ENCODE results near the gene LIN52.

DNA sequence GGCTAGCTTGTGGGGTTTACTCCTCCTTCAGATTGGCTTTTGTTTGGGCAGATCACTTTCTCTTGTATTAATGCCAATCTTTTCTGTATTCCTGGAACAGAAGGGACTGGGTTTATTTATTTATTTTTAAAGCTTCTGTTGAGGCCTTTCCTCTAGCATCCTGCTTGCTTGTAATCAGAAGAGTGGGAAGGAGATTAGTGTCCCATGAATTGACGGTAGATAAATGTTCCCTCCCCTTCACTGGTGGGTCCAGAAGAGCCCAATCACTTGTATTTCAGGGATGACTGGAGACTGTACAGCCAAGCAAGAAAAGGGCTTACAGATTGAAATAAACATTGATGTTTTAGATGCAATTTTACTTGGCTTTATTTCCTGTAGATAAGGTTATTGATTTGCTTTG, 71.0 kb downstream of the LIN52 start:
- no peak for TF ChIP-seq POLR2AphosphoS5 (IDR thresholded peaks at IDR 0.05; ENCODE audit: low read depth, low read length)
- no peak for TF ChIP-seq TAF1 (IDR thresholded peaks at IDR 0.05; ENCODE audit: borderline replicate concordance, insufficient read depth, low read length)
- TF ChIP-seq, protein P1, sequence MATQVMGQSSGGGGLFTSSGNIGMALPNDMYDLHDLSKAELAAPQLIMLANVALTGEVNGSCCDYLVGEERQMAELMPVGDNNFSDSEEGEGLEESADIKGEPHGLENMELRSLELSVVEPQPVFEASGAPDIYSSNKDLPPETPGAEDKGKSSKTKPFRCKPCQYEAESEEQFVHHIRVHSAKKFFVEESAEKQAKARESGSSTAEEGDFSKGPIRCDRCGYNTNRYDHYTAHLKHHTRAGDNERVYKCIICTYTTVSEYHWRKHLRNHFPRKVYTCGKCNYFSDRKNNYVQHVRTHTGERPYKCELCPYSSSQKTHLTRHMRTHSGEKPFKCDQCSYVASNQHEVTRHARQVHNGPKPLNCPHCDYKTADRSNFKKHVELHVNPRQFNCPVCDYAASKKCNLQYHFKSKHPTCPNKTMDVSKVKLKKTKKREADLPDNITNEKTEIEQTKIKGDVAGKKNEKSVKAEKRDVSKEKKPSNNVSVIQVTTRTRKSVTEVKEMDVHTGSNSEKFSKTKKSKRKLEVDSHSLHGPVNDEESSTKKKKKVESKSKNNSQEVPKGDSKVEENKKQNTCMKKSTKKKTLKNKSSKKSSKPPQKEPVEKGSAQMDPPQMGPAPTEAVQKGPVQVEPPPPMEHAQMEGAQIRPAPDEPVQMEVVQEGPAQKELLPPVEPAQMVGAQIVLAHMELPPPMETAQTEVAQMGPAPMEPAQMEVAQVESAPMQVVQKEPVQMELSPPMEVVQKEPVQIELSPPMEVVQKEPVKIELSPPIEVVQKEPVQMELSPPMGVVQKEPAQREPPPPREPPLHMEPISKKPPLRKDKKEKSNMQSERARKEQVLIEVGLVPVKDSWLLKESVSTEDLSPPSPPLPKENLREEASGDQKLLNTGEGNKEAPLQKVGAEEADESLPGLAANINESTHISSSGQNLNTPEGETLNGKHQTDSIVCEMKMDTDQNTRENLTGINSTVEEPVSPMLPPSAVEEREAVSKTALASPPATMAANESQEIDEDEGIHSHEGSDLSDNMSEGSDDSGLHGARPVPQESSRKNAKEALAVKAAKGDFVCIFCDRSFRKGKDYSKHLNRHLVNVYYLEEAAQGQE (IDR thresholded peaks at IDR 0.05; ENCODE audit: insufficient read depth in 1 of 2, low read depth in 2 of 2, low read length in 2 of 2), result no peak
- no peak for TF ChIP-seq SIN3A (IDR thresholded peaks at IDR 0.05; ENCODE audit: borderline replicate concordance, insufficient read depth, low read length)
